OCI-LY3 (cell line): Measurements from ENCODE around the gene GOLGA5.
"Not testable (repeated sequence)": the region's sequence is repeated elsewhere in the genome, so short reads cannot be mapped to it uniquely, and the experiment has no call there.

ENCODE experiments used
- EZH2phosphoT487 ChIP-seq: fragments of 200-600 bp; shearing (Covaris generic); IDR thresholded peaks from 2 replicates; pipeline ENCODE4 v1.6.1; 2018; ENCODE audit warnings: antibody characterized with exemption, mixed run types, low read depth
- TF ChIP-seq, protein P1 (sequence below): fragments of 200-600, 300-600 bp; sonication (generic); IDR thresholded peaks from 2 replicates; pipeline ENCODE4 v1.5.1; 2014; ENCODE audit warnings: antibody characterized with exemption, low read length, low read depth

DNA sequence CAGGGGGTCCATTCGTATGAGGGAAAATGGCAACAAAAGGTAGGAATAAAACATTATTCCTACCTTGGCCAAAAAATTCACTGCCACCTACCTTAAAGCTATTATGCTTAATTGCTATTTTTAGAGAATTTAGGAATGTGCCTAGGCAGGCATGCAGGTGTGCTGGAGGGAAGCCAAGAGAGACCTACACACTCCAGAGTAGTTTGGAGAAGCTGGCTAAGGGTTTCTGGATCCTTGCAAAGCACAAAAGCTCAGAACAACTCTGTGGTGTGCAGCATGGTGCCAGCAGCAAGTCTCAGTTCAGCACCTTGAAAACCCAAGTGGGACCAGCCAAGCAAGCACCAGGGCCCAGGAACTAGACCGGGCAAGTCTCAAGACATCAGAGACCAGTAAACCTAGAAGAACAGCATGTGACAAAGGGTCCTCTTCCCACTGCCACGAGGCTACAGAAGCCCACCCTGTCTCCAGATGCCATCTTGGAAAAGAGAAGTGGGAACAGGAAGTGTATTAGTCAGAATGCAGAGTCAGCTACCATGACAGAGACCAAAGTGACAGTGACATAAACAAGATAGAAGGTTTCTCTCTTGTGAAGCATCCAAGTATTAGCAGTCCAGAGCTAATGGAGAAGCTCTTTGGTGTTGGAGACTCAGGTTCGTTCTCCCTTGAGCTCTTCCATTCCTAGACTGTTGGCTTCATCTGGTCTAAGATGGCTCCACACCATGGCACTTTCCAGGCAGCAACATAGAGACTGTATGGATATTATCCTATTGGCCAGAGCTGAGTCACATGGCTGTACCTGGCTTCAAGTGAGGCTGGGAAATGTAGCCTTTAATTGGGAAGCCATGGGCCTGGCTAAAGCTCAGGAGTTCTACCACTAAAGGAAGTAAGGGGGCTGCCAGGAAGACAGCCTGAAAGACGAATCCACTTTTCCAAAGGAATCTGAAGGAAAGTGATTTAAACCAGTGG is 30.2 kb upstream of the GOLGA5 start:
- TF ChIP-seq, protein P1, sequence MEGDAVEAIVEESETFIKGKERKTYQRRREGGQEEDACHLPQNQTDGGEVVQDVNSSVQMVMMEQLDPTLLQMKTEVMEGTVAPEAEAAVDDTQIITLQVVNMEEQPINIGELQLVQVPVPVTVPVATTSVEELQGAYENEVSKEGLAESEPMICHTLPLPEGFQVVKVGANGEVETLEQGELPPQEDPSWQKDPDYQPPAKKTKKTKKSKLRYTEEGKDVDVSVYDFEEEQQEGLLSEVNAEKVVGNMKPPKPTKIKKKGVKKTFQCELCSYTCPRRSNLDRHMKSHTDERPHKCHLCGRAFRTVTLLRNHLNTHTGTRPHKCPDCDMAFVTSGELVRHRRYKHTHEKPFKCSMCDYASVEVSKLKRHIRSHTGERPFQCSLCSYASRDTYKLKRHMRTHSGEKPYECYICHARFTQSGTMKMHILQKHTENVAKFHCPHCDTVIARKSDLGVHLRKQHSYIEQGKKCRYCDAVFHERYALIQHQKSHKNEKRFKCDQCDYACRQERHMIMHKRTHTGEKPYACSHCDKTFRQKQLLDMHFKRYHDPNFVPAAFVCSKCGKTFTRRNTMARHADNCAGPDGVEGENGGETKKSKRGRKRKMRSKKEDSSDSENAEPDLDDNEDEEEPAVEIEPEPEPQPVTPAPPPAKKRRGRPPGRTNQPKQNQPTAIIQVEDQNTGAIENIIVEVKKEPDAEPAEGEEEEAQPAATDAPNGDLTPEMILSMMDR: not testable (repeated sequence)
- TF ChIP-seq EZH2phosphoT487: not testable (repeated sequence)
